Mesodermal cell (in vitro differentiated cells): ENCODE data around the gene WWTR1.
A peak's percentile ranks its signal among the peaks of the same experiment; 100 is the strongest.

ENCODE experiments used
- H3K27ac ChIP-seq: 2 replicates; pipeline ENCODE4 v1.7.0; 2013; ENCODE audit warnings: mild to moderate bottlenecking, low read depth, low read length, moderate library complexity; ENCODE audit not compliant: severe bottlenecking
- H3K36me3 ChIP-seq: 2 replicates; pipeline ENCODE4 v1.7.1; 2013; ENCODE audit warnings: mild to moderate bottlenecking, low read length, moderate library complexity; ENCODE audit not compliant: control insufficient read depth, insufficient read depth
- H3K4me1 ChIP-seq: one replicate; pipeline ENCODE4 v1.7.1; 2013; ENCODE audit warnings: mild to moderate bottlenecking, low read length; ENCODE audit not compliant: insufficient read depth, control insufficient read depth, poor library complexity, severe bottlenecking
- H3K4me3 ChIP-seq: 2 replicates; pipeline ENCODE4 v1.7.0; 2013; ENCODE audit warnings: low read length, control low read depth, mild to moderate bottlenecking; ENCODE audit not compliant: insufficient read depth, poor library complexity, severe bottlenecking; ENCODE audit errors: extremely low read depth
- H3K9me3 ChIP-seq: 2 replicates; pipeline ENCODE4 v1.7.1; 2013; ENCODE audit warnings: mild to moderate bottlenecking, low read length, moderate library complexity; ENCODE audit not compliant: control insufficient read depth
- WGBS, 2 experiments: methylation state at CpG; one replicate each; pipeline ENCODE4 v1.1.5; 2013; ENCODE audit warnings: missing lambda C conversion rate in 2 of 2; ENCODE audit not compliant: insufficient coverage in 2 of 2; 5-methylcytosine and 5-hydroxymethylcytosine counted together

WWTR1 gene

GRCh38 chr3:149590691-149591441 lies 67.0 kb downstream of the WWTR1 start:
- no peak overlapping the region for H3K4me3 ChIP-seq
- 100% methylated on average over 1 of the region's 4 CpGs; no CpG with 5 or more reads in 1 of the 2 experiments for WGBS, 2 experiments
- peak overlapping the region; percentile 43 for H3K27ac ChIP-seq
- H3K9me3 ChIP-seq = no peaks in the 10 kb centered on the region
- H3K4me1 ChIP-seq = peaks cover 22% of the 10 kb centered on the region
- peaks cover 10% of the 10 kb centered on the region for H3K36me3 ChIP-seq

GRCh38 chr3:149589332-149589731 lies 68.5 kb downstream of the WWTR1 start:
- Histone ChIP-seq H3K27ac (peak overlapping the region; percentile 11), H3K9me3 (no peaks in the 10 kb centered on the region), H3K4me3 (no peak overlapping the region), H3K36me3 (peaks cover 10% of the 10 kb centered on the region), H3K4me1 (peaks cover 22% of the 10 kb centered on the region)
- WGBS, 2 experiments = 74 to 86% methylated on average over 2 to 3 of the region's 4 CpGs

GRCh38 chr3:149588909-149589308 lies 68.9 kb downstream of the WWTR1 start:
- no peak overlapping the region for H3K4me3 ChIP-seq
- H3K36me3 ChIP-seq = peaks cover 10% of the 10 kb centered on the region
- 81 to 89% methylated on average over 2 to 4 of the region's 4 CpGs for WGBS, 2 experiments

GRCh38 chr3:149587383-149587782 lies 70.4 kb downstream of the WWTR1 start:
- H3K4me1 ChIP-seq = peaks cover 16% of the 10 kb centered on the region

More at GRCh38 chr3:149588909-149589308, 68.9 kb downstream of the WWTR1 start:
- Histone ChIP-seq H3K4me1 (peaks cover 22% of the 10 kb centered on the region), H3K27ac (peak overlapping the region; percentile 11), H3K9me3 (no peaks in the 10 kb centered on the region)

GRCh38 chr3:149586871-149587270 lies 71.0 kb downstream of the WWTR1 start:
- Histone ChIP-seq H3K4me3 (no peak overlapping the region), H3K4me1 (peaks cover 19% of the 10 kb centered on the region), H3K27ac (no peak overlapping the region), H3K36me3 (peaks cover 10% of the 10 kb centered on the region), H3K9me3 (no peaks in the 10 kb centered on the region)
- WGBS, 2 experiments = no CpG with 5 or more reads among the region's 1 CpG

More at GRCh38 chr3:149587383-149587782, 70.4 kb downstream of the WWTR1 start:
- Histone ChIP-seq H3K4me3 (no peak overlapping the region), H3K9me3 (no peaks in the 10 kb centered on the region), H3K36me3 (peaks cover 10% of the 10 kb centered on the region), H3K27ac (no peak overlapping the region)
- WGBS, 2 experiments = 100% methylated on average over 1 of the region's 5 CpGs

- no peaks in the 10 kb centered on the region for H3K9me3 ChIP-seq
- no peak overlapping the region for H3K4me3 ChIP-seq
- 80 to 100% methylated on average over 1 of the region's 2 CpGs for WGBS, 2 experiments
- H3K4me1 ChIP-seq = peaks cover 33% of the 10 kb centered on the region
- H3K27ac ChIP-seq = no peak overlapping the region
- H3K36me3 ChIP-seq = peaks cover 11% of the 10 kb centered on the region
These were observed 72.5 kb downstream of the WWTR1 start for GRCh38 chr3:149585401-149585726.

GRCh38 chr3:149583921-149584635 lies 73.7 kb downstream of the WWTR1 start:
- 87 to 90% methylated on average over 5 of the region's 5 CpGs for WGBS, 2 experiments

GRCh38 chr3:149582395-149582794 lies 75.4 kb downstream of the WWTR1 start:
- WGBS, 2 experiments = 100% methylated on average over 4 of the region's 7 CpGs; no CpG with 5 or more reads in 1 of the 2 experiments
- H3K4me3 ChIP-seq = no peak overlapping the region
- H3K27ac ChIP-seq = no peak overlapping the region
- H3K4me1 ChIP-seq = peaks cover 49% of the 10 kb centered on the region
- no peaks in the 10 kb centered on the region for H3K9me3 ChIP-seq
- H3K36me3 ChIP-seq = peaks cover 15% of the 10 kb centered on the region

More at GRCh38 chr3:149583921-149584635, 73.7 kb downstream of the WWTR1 start:
- H3K36me3 ChIP-seq = peaks cover 15% of the 10 kb centered on the region
- H3K27ac ChIP-seq = no peak overlapping the region
- no peak overlapping the region for H3K4me3 ChIP-seq
- H3K4me1 ChIP-seq = peaks cover 41% of the 10 kb centered on the region
- H3K9me3 ChIP-seq = no peaks in the 10 kb centered on the region

GRCh38 chr3:149581681-149582370 lies 76.0 kb downstream of the WWTR1 start:
- Histone ChIP-seq H3K9me3 (no peaks in the 10 kb centered on the region), H3K27ac (peak overlapping the region; percentile 88), H3K4me3 (no peak overlapping the region), H3K36me3 (peaks cover 9% of the 10 kb centered on the region), H3K4me1 (peaks cover 53% of the 10 kb centered on the region)
- 46 to 55% methylated on average over 5 to 6 of the region's 8 CpGs for WGBS, 2 experiments

- 100% methylated on average over 1 of the region's 2 CpGs; no CpG with 5 or more reads in 1 of the 2 experiments for WGBS, 2 experiments
These were observed 76.6 kb downstream of the WWTR1 start for GRCh38 chr3:149581248-149581647.

More at GRCh38 chr3:149581248-149581647, 76.6 kb downstream of the WWTR1 start:
- no peak overlapping the region for H3K4me3 ChIP-seq
- H3K36me3 ChIP-seq = peaks cover 4% of the 10 kb centered on the region
- H3K9me3 ChIP-seq = no peaks in the 10 kb centered on the region
- peak overlapping the region; percentile 88 for H3K27ac ChIP-seq
- H3K4me1 ChIP-seq = peaks cover 55% of the 10 kb centered on the region
